Measurements from ENCODE around the gene SLC9A9. TPM values are rescaled to one million over a fixed set of nuclear protein-coding genes. Genes with fewer than 3 reads are reported as not detected.

The SLC9A9 gene
- total RNA-seq, 1 experiment from 2014 or later, result not detected

- CTCF ChIA-PET, result no interaction called here
- no peaks in the 10 kb centered on the region for H3K9me3 Mint-ChIP-seq (ENCODE audit: unreplicated experiment)
- H3K27me3 ChIP-seq (replicated peaks; ENCODE audit: control insufficient read depth, insufficient read depth, low read length), result no peaks in the 10 kb centered on the region
- no peaks in the 10 kb centered on the region for H3K4me1 ChIP-seq
- POLR2A ChIA-PET, result no interaction called here
- no peaks in the 10 kb centered on the region for H3K4me1 Mint-ChIP-seq (ENCODE audit: low read depth, unreplicated experiment)
- H3K36me3 ChIP-seq (ENCODE audit: control insufficient read depth, insufficient read depth, low read length), result no peaks in the 10 kb centered on the region
- intact Hi-C loops (cut with micrococcal nuclease; ENCODE audit: unreplicated experiment), result no loop called here
- H3K36me3 Mint-ChIP-seq (ENCODE audit: insufficient read depth, unreplicated experiment), result no peaks in the 10 kb centered on the region
- no peak for DNase-seq
- H3K9me3 ChIP-seq, result no peaks in the 10 kb centered on the region
- H3K4me3 ChIP-seq (ENCODE audit: low read depth, low read length), result no peak overlapping the region
- no peak overlapping the region for H3K27ac Mint-ChIP-seq (ENCODE audit: unreplicated experiment)
- BruUV-seq (replicated peaks), result no TSS peak
- H3K27me3 Mint-ChIP-seq (ENCODE audit: insufficient read depth, unreplicated experiment), result peaks cover 7% of the 10 kb centered on the region
- no peak overlapping the region for H3K4me3 Mint-ChIP-seq (ENCODE audit: unreplicated experiment)
- TF ChIP-seq CTCF (IDR thresholded peaks at IDR 0.05; ENCODE audit: insufficient read depth in 1 of 2, low read depth in 1 of 2, low read length in 1 of 2, severe bottlenecking in 1 of 2, unreplicated experiment in 1 of 2), result no peak
Measured at GRCh38 chr3:143685491-143685890, 162.8 kb downstream of the SLC9A9 start.

- no peaks in the 10 kb centered on the region for H3K4me1 ChIP-seq
- Mint-ChIP-seq H3K9me3 (ENCODE audit: unreplicated experiment) (no peaks in the 10 kb centered on the region), H3K4me1 (ENCODE audit: low read depth, unreplicated experiment) (no peaks in the 10 kb centered on the region), H3K27ac (ENCODE audit: unreplicated experiment) (no peak overlapping the region), H3K4me3 (ENCODE audit: unreplicated experiment) (no peak overlapping the region), H3K36me3 (ENCODE audit: insufficient read depth, unreplicated experiment) (no peaks in the 10 kb centered on the region), H3K27me3 (ENCODE audit: insufficient read depth, unreplicated experiment) (peaks cover 13% of the 10 kb centered on the region)
- H3K9me3 ChIP-seq, result no peaks in the 10 kb centered on the region
- ChIA-PET POLR2A (no interaction called here), CTCF (no interaction called here)
- no peak for DNase-seq
- no peaks in the 10 kb centered on the region for H3K36me3 ChIP-seq (ENCODE audit: control insufficient read depth, insufficient read depth, low read length)
- BruUV-seq (replicated peaks), result no TSS peak
- H3K4me3 ChIP-seq (ENCODE audit: low read depth, low read length), result no peak overlapping the region
- no peak for TF ChIP-seq CTCF (IDR thresholded peaks at IDR 0.05; ENCODE audit: insufficient read depth in 1 of 2, low read depth in 1 of 2, low read length in 1 of 2, severe bottlenecking in 1 of 2, unreplicated experiment in 1 of 2)
- H3K27me3 ChIP-seq (replicated peaks; ENCODE audit: control insufficient read depth, insufficient read depth, low read length), result no peaks in the 10 kb centered on the region
- intact Hi-C loops (cut with micrococcal nuclease; ENCODE audit: unreplicated experiment), result loop anchor here (5.0 kb wide), 1 partner anchor 605 kb away; no protein-coding TSS in a partner anchor
Measured at GRCh38 chr3:143677430-143677829, 170.8 kb downstream of the SLC9A9 start.

- POLR2A ChIA-PET, result no interaction called here
- CTCF ChIA-PET, result no interaction called here
- no TSS peak for BruUV-seq (replicated peaks)
- TF ChIP-seq CTCF (IDR thresholded peaks at IDR 0.05; ENCODE audit: insufficient read depth in 1 of 2, low read depth in 1 of 2, low read length in 1 of 2, severe bottlenecking in 1 of 2, unreplicated experiment in 1 of 2), result no peak
- Mint-ChIP-seq H3K4me1 (ENCODE audit: low read depth, unreplicated experiment) (no peaks in the 10 kb centered on the region), H3K27ac (ENCODE audit: unreplicated experiment) (no peak overlapping the region), H3K4me3 (ENCODE audit: unreplicated experiment) (no peak overlapping the region), H3K9me3 (ENCODE audit: unreplicated experiment) (no peaks in the 10 kb centered on the region), H3K36me3 (ENCODE audit: insufficient read depth, unreplicated experiment) (no peaks in the 10 kb centered on the region), H3K27me3 (ENCODE audit: insufficient read depth, unreplicated experiment) (peaks cover 13% of the 10 kb centered on the region)
- no peaks in the 10 kb centered on the region for H3K36me3 ChIP-seq (ENCODE audit: control insufficient read depth, insufficient read depth, low read length)
- H3K9me3 ChIP-seq, result no peaks in the 10 kb centered on the region
- H3K4me1 ChIP-seq, result no peaks in the 10 kb centered on the region
- intact Hi-C loops (cut with micrococcal nuclease; ENCODE audit: unreplicated experiment), result loop anchor here (5.0 kb wide), 1 partner anchor 604 kb away; no protein-coding TSS in a partner anchor
- no peaks in the 10 kb centered on the region for H3K27me3 ChIP-seq (replicated peaks; ENCODE audit: control insufficient read depth, insufficient read depth, low read length)
- DNase-seq, result no peak
- no peak overlapping the region for H3K4me3 ChIP-seq (ENCODE audit: low read depth, low read length)
Measured at GRCh38 chr3:143676747-143677146, 171.5 kb downstream of the SLC9A9 start.
